ENCODE measurements around the gene TRHDE.

DNA sequence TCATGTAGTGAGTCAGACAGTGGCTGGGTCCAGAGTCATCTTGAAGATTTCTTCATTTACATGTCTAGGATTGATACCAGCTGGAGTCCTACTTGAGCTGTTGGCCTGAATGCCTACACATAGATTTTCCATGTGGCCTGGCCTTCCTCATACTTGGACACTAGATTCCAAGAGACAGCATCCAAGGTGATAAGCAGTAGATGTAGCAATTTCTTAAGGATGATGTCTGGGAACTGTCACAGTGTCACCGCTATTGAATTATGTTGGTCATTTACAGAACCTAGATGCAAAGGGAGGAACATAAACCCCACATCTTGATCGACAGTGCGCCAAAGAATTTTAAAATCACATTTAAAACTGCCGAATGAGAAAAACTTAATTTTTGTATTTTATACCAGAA is 412.3 kb downstream of the TRHDE start:
- TF ChIP-seq, protein P1, sequence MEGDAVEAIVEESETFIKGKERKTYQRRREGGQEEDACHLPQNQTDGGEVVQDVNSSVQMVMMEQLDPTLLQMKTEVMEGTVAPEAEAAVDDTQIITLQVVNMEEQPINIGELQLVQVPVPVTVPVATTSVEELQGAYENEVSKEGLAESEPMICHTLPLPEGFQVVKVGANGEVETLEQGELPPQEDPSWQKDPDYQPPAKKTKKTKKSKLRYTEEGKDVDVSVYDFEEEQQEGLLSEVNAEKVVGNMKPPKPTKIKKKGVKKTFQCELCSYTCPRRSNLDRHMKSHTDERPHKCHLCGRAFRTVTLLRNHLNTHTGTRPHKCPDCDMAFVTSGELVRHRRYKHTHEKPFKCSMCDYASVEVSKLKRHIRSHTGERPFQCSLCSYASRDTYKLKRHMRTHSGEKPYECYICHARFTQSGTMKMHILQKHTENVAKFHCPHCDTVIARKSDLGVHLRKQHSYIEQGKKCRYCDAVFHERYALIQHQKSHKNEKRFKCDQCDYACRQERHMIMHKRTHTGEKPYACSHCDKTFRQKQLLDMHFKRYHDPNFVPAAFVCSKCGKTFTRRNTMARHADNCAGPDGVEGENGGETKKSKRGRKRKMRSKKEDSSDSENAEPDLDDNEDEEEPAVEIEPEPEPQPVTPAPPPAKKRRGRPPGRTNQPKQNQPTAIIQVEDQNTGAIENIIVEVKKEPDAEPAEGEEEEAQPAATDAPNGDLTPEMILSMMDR (IDR thresholded peaks at IDR 0.05): no peak
- TF ChIP-seq POLR2A (IDR thresholded peaks at IDR 0.05): no peak
